Peyer's patch (tissue), 4 donors: Measurements from ENCODE around the gene KIFC3. TPM values are rescaled to one million over a fixed set of nuclear protein-coding genes. Genes with fewer than 3 reads are reported as not detected.

ENCODE experiments used
- DNase-seq, 3 donors: peaks; one replicate each; pipeline ENCODE4 v3.0.0-alpha.2; 2017 to 2019
- H3K27ac ChIP-seq, 4 donors: fragments of 200-600 bp; sonication (generic); one replicate each; pipeline ENCODE4 v1.5.1; 2016 to 2019
- H3K27me3 ChIP-seq, 2 donors: fragments of 200-600 bp; sonication (generic); one replicate each; pipeline ENCODE4 v1.5.1; 2019
- H3K36me3 ChIP-seq, 3 donors: fragments of 200-600 bp; sonication (generic); one replicate each; pipeline ENCODE4 v1.5.1; 2016 to 2019
- H3K4me1 ChIP-seq, 4 donors: fragments of 200-600 bp; sonication (generic); one replicate each; pipeline ENCODE4 v1.5.1; 2016 to 2019
- H3K4me3 ChIP-seq, 4 donors: fragments of 200-600 bp; sonication (generic); 1 replicate in 3 of 4; 2 replicates in 1 of 4; pipeline ENCODE4 v1.5.1; 2016 to 2019; ENCODE audit warnings: mild to moderate bottlenecking in 1 of 4
- H3K9me3 ChIP-seq, 4 donors: fragments of 200-600 bp; sonication (generic); one replicate each; pipeline ENCODE4 v1.5.1; 2016 to 2019; ENCODE audit warnings: mild to moderate bottlenecking in 1 of 4
- POLR2A ChIP-seq, 2 donors: fragments of 450-650 bp; IDR thresholded peaks; one replicate each; pipeline ENCODE4 v1.5.1; 2017; ENCODE audit warnings: antibody characterized with exemption in 2 of 2, mild to moderate bottlenecking in 2 of 2, moderate library complexity in 2 of 2
- total RNA-seq, 4 donors: library from RNA; depleted of rRNA; stranded (reverse); fragments of >200 nt; gene quantifications; one replicate each; pipeline ENCODE4 v1.1.0, GENCODE V29; 2016
- TF ChIP-seq, protein P1 (sequence below), 6 experiments: fragments of 450-650 bp in 4 of 6; fragments of 200-600 bp in 2 of 6; sonication (generic) in 1 of 6; IDR thresholded peaks; one replicate each; pipeline ENCODE4 v1.5.1; 2017 to 2019; ENCODE audit warnings: antibody characterized with exemption in 6 of 6, mild to moderate bottlenecking in 3 of 6, moderate library complexity in 1 of 6

Gene KIFC3
- total RNA-seq, 4 donors from 2014 or later, result 29.7 to 530 (median 272) TPM

DNA sequence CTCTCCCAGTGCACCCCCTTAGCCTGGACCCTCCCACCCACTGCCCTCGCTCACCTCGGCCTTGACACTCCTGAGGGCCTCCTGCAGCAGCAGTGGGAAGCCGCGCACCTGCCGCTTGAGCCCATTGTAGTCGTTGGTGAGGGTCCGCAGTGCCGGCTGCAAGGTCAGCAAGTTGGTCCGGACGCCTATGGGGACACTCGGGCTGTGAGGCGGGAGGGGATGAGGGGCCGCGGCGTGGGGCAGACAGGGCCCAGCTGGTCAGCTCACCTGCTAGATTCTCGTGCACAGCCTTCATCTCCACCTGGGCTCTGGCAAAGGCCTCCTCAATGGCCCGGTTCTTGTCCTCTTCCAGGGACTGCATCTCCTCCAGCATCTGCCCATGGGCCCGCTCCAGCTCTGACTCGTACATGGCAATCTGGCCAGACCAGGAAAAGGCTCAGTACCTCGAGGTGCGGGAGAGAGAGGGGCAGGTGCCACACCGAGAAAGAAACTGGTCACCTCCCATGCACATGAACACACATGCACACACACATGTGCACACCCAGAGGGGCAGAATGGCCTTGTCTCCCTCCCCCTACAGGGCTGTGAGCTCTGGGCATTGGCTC, 32.6 kb downstream of the KIFC3 start:
- peaks cover 0 to 59% (median 0%) of the 10 kb centered on the region in 3 donors for H3K36me3 ChIP-seq

DNA sequence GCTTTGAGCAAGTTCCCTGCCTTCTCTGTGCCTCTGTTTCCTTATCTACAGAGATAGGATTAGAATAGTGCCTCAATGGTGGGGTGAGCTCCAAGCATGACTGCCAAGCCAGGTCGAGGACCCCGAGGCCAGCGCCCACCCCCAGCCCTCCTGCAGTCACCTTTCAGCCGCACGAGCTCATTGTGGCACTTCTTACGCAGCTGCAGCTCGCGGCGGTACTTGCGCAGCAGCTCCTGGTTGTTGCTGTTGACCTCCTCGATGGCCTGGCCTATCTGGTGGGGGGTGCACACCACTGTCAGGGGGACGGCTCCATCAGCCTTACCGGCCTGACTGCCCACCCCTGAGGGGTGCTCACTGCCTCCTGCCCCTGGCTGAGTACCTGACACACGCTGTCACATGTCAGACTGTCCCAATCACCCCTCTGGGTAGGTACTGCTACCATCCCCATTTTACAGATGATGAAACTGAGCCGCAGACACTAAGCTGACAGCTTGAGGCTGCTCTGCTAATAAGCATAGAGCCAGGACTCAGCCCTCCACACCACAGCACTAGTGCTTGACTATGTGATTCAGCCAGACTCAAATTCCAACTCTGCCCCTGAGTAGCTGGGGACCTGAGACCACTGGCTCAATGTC, 35.5 kb downstream of the KIFC3 start:
- no peak for DNase-seq
- no peak overlapping the region for H3K4me3 ChIP-seq
- peaks cover 0 to 63% (median 0%) of the 10 kb centered on the region in 3 donors for H3K36me3 ChIP-seq
- H3K27me3 ChIP-seq, result no peaks in the 10 kb centered on the region
- H3K9me3 ChIP-seq, result no peaks in the 10 kb centered on the region
- no peaks in the 10 kb centered on the region for H3K4me1 ChIP-seq
- no peak for TF ChIP-seq POLR2A (IDR thresholded peaks at IDR 0.05)
- TF ChIP-seq, protein P1, sequence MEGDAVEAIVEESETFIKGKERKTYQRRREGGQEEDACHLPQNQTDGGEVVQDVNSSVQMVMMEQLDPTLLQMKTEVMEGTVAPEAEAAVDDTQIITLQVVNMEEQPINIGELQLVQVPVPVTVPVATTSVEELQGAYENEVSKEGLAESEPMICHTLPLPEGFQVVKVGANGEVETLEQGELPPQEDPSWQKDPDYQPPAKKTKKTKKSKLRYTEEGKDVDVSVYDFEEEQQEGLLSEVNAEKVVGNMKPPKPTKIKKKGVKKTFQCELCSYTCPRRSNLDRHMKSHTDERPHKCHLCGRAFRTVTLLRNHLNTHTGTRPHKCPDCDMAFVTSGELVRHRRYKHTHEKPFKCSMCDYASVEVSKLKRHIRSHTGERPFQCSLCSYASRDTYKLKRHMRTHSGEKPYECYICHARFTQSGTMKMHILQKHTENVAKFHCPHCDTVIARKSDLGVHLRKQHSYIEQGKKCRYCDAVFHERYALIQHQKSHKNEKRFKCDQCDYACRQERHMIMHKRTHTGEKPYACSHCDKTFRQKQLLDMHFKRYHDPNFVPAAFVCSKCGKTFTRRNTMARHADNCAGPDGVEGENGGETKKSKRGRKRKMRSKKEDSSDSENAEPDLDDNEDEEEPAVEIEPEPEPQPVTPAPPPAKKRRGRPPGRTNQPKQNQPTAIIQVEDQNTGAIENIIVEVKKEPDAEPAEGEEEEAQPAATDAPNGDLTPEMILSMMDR (IDR thresholded peaks at IDR 0.05), result no peak
- H3K27ac ChIP-seq, result no peak overlapping the region

More for the DNA sequence above, 32.6 kb downstream of the KIFC3 start:
- Histone ChIP-seq H3K4me3 (no peak overlapping the region), H3K4me1 (no peaks in the 10 kb centered on the region), H3K9me3 (no peaks in the 10 kb centered on the region), H3K27me3 (no peaks in the 10 kb centered on the region), H3K27ac (no peak overlapping the region)
- DNase-seq, result no peak
- TF ChIP-seq, protein P1 (IDR thresholded peaks at IDR 0.05), result no peak
- no peak for TF ChIP-seq POLR2A (IDR thresholded peaks at IDR 0.05)

DNA sequence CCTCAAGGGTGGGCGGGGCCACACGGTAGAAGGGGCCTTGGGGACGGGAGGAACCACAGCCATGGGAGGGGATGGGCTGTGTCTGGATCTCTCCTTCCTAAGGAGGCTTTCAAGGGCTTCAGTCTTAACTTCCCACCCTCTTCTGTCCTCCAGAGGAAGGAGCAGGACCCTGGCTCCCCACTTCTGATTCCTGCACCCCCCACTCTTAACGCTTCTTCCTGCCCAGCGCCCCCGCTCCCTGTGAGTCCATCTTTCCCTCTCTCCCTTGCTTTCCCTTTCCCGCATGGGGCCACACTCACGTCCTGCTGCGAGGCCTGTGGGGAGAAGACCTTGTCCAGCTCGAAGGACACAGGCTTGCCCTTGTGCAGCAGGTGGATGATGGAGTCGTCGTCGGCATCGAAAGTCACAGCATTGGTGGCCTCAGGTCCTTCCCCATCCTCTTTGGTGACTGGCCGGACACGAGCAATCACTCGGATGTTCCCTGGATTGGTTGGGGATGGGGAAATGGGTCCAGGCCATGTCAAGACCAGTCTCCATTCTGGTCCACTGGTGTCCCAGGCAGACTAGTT, 37.0 kb downstream of the KIFC3 start:
- Histone ChIP-seq H3K4me1 (no peaks in the 10 kb centered on the region), H3K4me3 (no peak overlapping the region), H3K36me3 (peaks cover 0 to 59% (median 0%) of the 10 kb centered on the region in 3 donors), H3K9me3 (no peaks in the 10 kb centered on the region), H3K27ac (no peak overlapping the region), H3K27me3 (no peaks in the 10 kb centered on the region)
- TF ChIP-seq, protein P1 (IDR thresholded peaks at IDR 0.05), result no peak
- TF ChIP-seq POLR2A (IDR thresholded peaks at IDR 0.05), result no peak
- DNase-seq, result no peak

DNA sequence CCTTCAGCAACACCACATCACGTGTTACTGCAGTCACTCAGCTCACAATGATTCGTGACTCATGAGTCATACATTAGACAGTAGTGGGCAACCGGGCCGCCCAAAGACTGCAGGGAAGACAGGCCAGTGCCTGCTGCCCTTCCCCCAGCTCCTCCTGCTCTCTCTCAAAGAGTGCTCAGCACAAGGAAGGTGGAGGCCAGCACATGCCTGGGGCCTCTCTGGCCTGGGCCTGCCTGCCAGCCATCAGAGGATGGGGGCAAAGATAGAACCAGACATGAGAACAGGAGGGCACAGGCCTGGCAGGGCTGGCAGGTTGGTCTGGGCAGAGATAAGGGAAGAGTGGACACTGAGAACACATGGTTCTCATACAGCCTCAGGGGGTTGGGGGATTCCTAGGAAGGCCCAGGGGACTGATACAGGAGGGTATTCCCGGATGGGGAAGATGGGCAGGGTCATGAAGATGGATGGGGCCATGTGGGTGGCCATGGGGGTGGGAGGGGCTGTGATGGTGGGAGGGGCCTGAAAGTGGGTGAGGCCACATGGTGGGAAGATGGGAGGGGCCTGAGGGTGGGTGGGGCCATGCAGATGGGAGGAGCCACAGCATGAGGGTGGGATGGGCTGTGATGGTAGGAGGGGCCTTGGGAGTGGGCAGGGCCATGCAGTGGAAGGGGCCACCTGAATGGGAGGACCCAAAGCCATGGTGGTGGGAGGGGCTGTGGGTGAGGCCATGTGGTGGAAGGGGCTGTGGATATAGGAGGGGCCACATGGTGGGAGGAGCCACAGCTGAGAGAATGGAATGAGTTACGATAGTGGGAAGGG, 37.7 kb downstream of the KIFC3 start:
- Histone ChIP-seq H3K4me3 (no peak overlapping the region), H3K4me1 (no peaks in the 10 kb centered on the region), H3K36me3 (peaks cover 0 to 58% (median 0%) of the 10 kb centered on the region in 3 donors), H3K27me3 (no peaks in the 10 kb centered on the region), H3K27ac (no peak overlapping the region), H3K9me3 (no peaks in the 10 kb centered on the region)
- DNase-seq, result no peak
- TF ChIP-seq, protein P1 (IDR thresholded peaks at IDR 0.05), result no peak
- TF ChIP-seq POLR2A (IDR thresholded peaks at IDR 0.05), result no peak

DNA sequence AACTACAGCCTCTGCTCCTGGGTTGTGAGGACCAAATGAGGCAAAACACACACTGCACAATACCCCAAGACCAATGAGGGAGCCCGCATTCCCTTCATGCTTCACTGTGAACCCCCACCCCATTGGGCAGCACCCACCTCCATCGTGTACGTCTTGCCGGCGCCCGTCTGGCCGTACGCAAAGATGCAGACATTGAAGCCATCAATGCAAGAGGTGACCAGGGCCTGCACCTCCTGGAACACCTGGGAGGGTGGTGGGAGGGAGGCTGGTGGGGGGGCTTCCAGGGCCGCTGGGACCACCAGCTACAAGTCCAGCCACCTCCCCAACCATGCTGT, 38.3 kb downstream of the KIFC3 start:
- H3K9me3 ChIP-seq, result no peaks in the 10 kb centered on the region
- TF ChIP-seq, protein P1 (IDR thresholded peaks at IDR 0.05), result no peak
- no peak for TF ChIP-seq POLR2A (IDR thresholded peaks at IDR 0.05)
- no peaks in the 10 kb centered on the region for H3K27me3 ChIP-seq
- H3K27ac ChIP-seq, result no peak overlapping the region
- peaks cover 0 to 56% (median 0%) of the 10 kb centered on the region in 3 donors for H3K36me3 ChIP-seq
- H3K4me1 ChIP-seq, result no peaks in the 10 kb centered on the region
- no peak for DNase-seq
- no peak overlapping the region for H3K4me3 ChIP-seq
